ENCODE results near the gene PLSCR4. TPM values are rescaled to one million over a fixed set of nuclear protein-coding genes. Genes with fewer than 3 reads are reported as not detected.
"Not testable (repeated sequence)": the region's sequence is repeated elsewhere in the genome, so short reads cannot be mapped to it uniquely, and the experiment has no call there.

The PLSCR4 gene
- 10 to 100 TPM; 22.8 to 27.5 (median 25.7) TPM for total RNA-seq

GRCh38 chr3:146250449-146251382, at the start of gene PLSCR4:
PLSCR4 (minus strand) TSS chr3:146251105; CDS start chr3:146222071, 29,034 bp downstream.
- Histone ChIP-seq H3K9me3 (no peaks in the 10 kb centered on the region), H3K4me1 (no peaks in the 10 kb centered on the region), H3K4me3 (peak within 1 kb of the TSS; percentile 43 to 97 (median 62)), H3K27me3 (no peaks in the 10 kb centered on the region), H3K36me3 (no peaks in the 10 kb centered on the region), H3K27ac (peak within 1 kb of the TSS; percentile 59 to 95 (median 80))
- DNase-seq: peak; percentile 20 to 79 (median 78)
- no peak for TF ChIP-seq POLR2A (IDR thresholded peaks at IDR 0.05)
- peak in 1 of 6 experiments; percentile 23 for TF ChIP-seq CTCF (IDR thresholded peaks at IDR 0.05)

- H3K36me3 ChIP-seq, DNase-seq, H3K9me3 ChIP-seq, H3K4me1 ChIP-seq, H3K27ac ChIP-seq, H3K27me3 ChIP-seq, H3K4me3 ChIP-seq: not testable (repeated sequence)
Measured at GRCh38 chr3:146293401-146293800, 42.5 kb upstream of the PLSCR4 start.

GRCh38 chr3:146283781-146284445, 33.0 kb upstream of the PLSCR4 start:
- no peaks in the 10 kb centered on the region for H3K9me3 ChIP-seq
- TF ChIP-seq POLR2A (IDR thresholded peaks at IDR 0.05) (no peak), CTCF (IDR thresholded peaks at IDR 0.05) (no peak)
- DNase-seq: no peak
- H3K4me1 ChIP-seq: no peaks in the 10 kb centered on the region
- H3K27ac ChIP-seq: no peak overlapping the region
- H3K4me3 ChIP-seq: no peak overlapping the region
- no peaks in the 10 kb centered on the region for H3K27me3 ChIP-seq
- no peaks in the 10 kb centered on the region for H3K36me3 ChIP-seq

GRCh38 chr3:146280864-146281263, 30.0 kb upstream of the PLSCR4 start:
- H3K27me3 ChIP-seq: no peaks in the 10 kb centered on the region
- no peaks in the 10 kb centered on the region for H3K36me3 ChIP-seq
- no peak for DNase-seq
- no peak overlapping the region for H3K4me3 ChIP-seq
- H3K4me1 ChIP-seq: no peaks in the 10 kb centered on the region
- no peak overlapping the region for H3K27ac ChIP-seq
- no peak for TF ChIP-seq POLR2A (IDR thresholded peaks at IDR 0.05)
- TF ChIP-seq CTCF (IDR thresholded peaks at IDR 0.05): no peak
- H3K9me3 ChIP-seq: no peaks in the 10 kb centered on the region

- H3K36me3 ChIP-seq: no peaks in the 10 kb centered on the region
- no peak overlapping the region for H3K27ac ChIP-seq
- DNase-seq: no peak
- no peaks in the 10 kb centered on the region for H3K9me3 ChIP-seq
- no peak for TF ChIP-seq POLR2A (IDR thresholded peaks at IDR 0.05)
- TF ChIP-seq CTCF (IDR thresholded peaks at IDR 0.05): no peak
- no peaks in the 10 kb centered on the region for H3K27me3 ChIP-seq
- no peak overlapping the region for H3K4me3 ChIP-seq
- H3K4me1 ChIP-seq: no peaks in the 10 kb centered on the region
Measured at GRCh38 chr3:146279951-146280350, 29.0 kb upstream of the PLSCR4 start.

GRCh38 chr3:146279013-146279412, 28.1 kb upstream of the PLSCR4 start:
- no peak for TF ChIP-seq POLR2A (IDR thresholded peaks at IDR 0.05)
- TF ChIP-seq CTCF (IDR thresholded peaks at IDR 0.05): no peak
- no peaks in the 10 kb centered on the region for H3K36me3 ChIP-seq
- H3K9me3 ChIP-seq: no peaks in the 10 kb centered on the region
- no peaks in the 10 kb centered on the region for H3K27me3 ChIP-seq
- no peaks in the 10 kb centered on the region for H3K4me1 ChIP-seq
- no peak for DNase-seq
- no peak overlapping the region for H3K4me3 ChIP-seq
- H3K27ac ChIP-seq: no peak overlapping the region
